ENCODE results near the gene PNPLA5. TPM values are rescaled to one million over a fixed set of nuclear protein-coding genes. Genes with fewer than 3 reads are reported as not detected.
A peak's percentile ranks its signal among the peaks of the same experiment; 100 is the strongest.
"Not testable (repeated sequence)": the region's sequence is repeated elsewhere in the genome, so short reads cannot be mapped to it uniquely, and the experiment has no call there.

PNPLA5 gene
- total and polyA plus RNA-seq, 11 donors, result not detected

GRCh38 chr22:43910178-43910695, 18.4 kb upstream of the PNPLA5 start:
- H3K36me3 ChIP-seq, result no peaks in the 10 kb centered on the region
- no peaks in the 10 kb centered on the region for H3K4me1 ChIP-seq
- no peak for ATAC-seq
- H3K27me3 ChIP-seq, result peaks cover 0 to 26% (median 3%) of the 10 kb centered on the region in 9 donors
- TF ChIP-seq POLR2A (IDR thresholded peaks at IDR 0.05), result no peak
- no peak for TF ChIP-seq CTCF (IDR thresholded peaks at IDR 0.05)
- DNase-seq, result no peak
- intact Hi-C loops (cut with DNase I), result no loop called here
- H3K27ac ChIP-seq, result no peak overlapping the region
- no peaks in the 10 kb centered on the region for H3K9me3 ChIP-seq
- WGBS, 4 donors, result 51 to 69% (median 63%) methylated on average over 6 of the region's 6 CpGs
- H3K4me3 ChIP-seq, result no peak overlapping the region

GRCh38 chr22:43909708-43910107, 17.9 kb upstream of the PNPLA5 start:
- intact Hi-C loops (cut with DNase I), result no loop called here
- 60 to 77% (median 72%) methylated on average over 1 of the region's 1 CpG for WGBS, 4 donors
- Histone ChIP-seq H3K27ac (no peak overlapping the region), H3K9me3 (no peaks in the 10 kb centered on the region), H3K36me3 (no peaks in the 10 kb centered on the region), H3K4me3 (no peak overlapping the region), H3K27me3 (peaks cover 0 to 26% (median 3%) of the 10 kb centered on the region in 9 donors), H3K4me1 (no peaks in the 10 kb centered on the region)
- DNase-seq (no peak), ATAC-seq (no peak)
- TF ChIP-seq CTCF (IDR thresholded peaks at IDR 0.05), result no peak
- TF ChIP-seq POLR2A (IDR thresholded peaks at IDR 0.05), result no peak

GRCh38 chr22:43905681-43906080, 13.9 kb upstream of the PNPLA5 start:
- Histone ChIP-seq H3K36me3 (no peaks in the 10 kb centered on the region), H3K4me1 (no peaks in the 10 kb centered on the region), H3K27ac (no peak overlapping the region), H3K27me3 (peaks cover 0 to 28% (median 0%) of the 10 kb centered on the region in 9 donors), H3K9me3 (no peaks in the 10 kb centered on the region), H3K4me3 (no peak overlapping the region)
- ATAC-seq, result no peak
- WGBS, 4 donors, result 35 to 48% (median 46%) methylated on average over 7 of the region's 7 CpGs
- intact Hi-C loops (cut with DNase I), result no loop called here
- TF ChIP-seq CTCF (IDR thresholded peaks at IDR 0.05) (no peak), POLR2A (IDR thresholded peaks at IDR 0.05) (no peak)
- DNase-seq, result no peak

- peak in 10 of 12 donors; percentile 16 to 46 (median 34) for TF ChIP-seq CTCF (IDR thresholded peaks at IDR 0.05)
- intact Hi-C loops (cut with DNase I); ATAC-seq; H3K36me3 ChIP-seq; H3K9me3 ChIP-seq; H3K27ac ChIP-seq; H3K4me1 ChIP-seq; DNase-seq; H3K4me3 ChIP-seq: not testable (repeated sequence)
- 29 to 42% (median 32%) methylated on average over 9 to 12 of the region's 12 CpGs for WGBS, 4 donors
- peaks cover 0 to 28% (median 0%) of the 10 kb centered on the region in 9 donors for H3K27me3 ChIP-seq
These were observed 12.6 kb upstream of the PNPLA5 start for GRCh38 chr22:43904412-43904811.

- DNase-seq; H3K4me1 ChIP-seq; H3K36me3 ChIP-seq; ATAC-seq; H3K27ac ChIP-seq; intact Hi-C loops (cut with DNase I); H3K9me3 ChIP-seq; H3K4me3 ChIP-seq: not testable (repeated sequence)
- H3K27me3 ChIP-seq, result peaks cover 0 to 26% (median 0%) of the 10 kb centered on the region in 9 donors
- 60 to 61% (median 60%) methylated on average over 12 of the region's 12 CpGs for WGBS, 4 donors
These were observed 11.2 kb upstream of the PNPLA5 start for GRCh38 chr22:43903033-43903432.

Measured in heart left ventricle (tissue), 16 donors.